B cell (primary cell): Measurements from ENCODE around the gene SOAT2. TPM values are rescaled to one million over a fixed set of nuclear protein-coding genes. Genes with fewer than 3 reads are reported as not detected.

ENCODE experiments used
- ATAC-seq: fragments of 200-7000 bp; cut with Tn5 transposase; one replicate; pipeline ENCODE4 v1.10.0; 2021; ENCODE audit warnings: low read depth, mild to moderate bottlenecking, moderate number of reproducible peaks, moderate library complexity
- CTCF ChIA-PET: fragments of 350-600 bp; sonication (Branson Sonifier 250); formaldehyde crosslinking; loops from one replicate; lab custom pipeline; 2021; ENCODE audit warnings: antibody characterized with exemption, inconsistent platforms; lab: Charles Lee
- POLR2A ChIA-PET: fragments of 350-600 bp; sonication (Branson Sonifier 250); formaldehyde crosslinking; loops from one replicate; lab custom pipeline; 2021; ENCODE audit warnings: antibody characterized with exemption; lab: Charles Lee
- DNase-seq: peaks from one replicate; pipeline ENCODE4 v3.0.0; 2013
- H2AFZ ChIP-seq: 2 replicates; pipeline ENCODE4 v1.6.1; 2012; ENCODE audit warnings: mild to moderate bottlenecking, low read depth, low read length; ENCODE audit not compliant: insufficient read depth, poor library complexity, severe bottlenecking
- H3K27ac ChIP-seq, 2 donors: 1 replicate in 1 of 2; 2 replicates in 1 of 2; pipeline ENCODE4 v1.5.1; 2012 to 2013; ENCODE audit warnings: low read length in 2 of 2, mild to moderate bottlenecking in 2 of 2, moderate library complexity in 1 of 2
- H3K27me3 ChIP-seq, 4 experiments: fragments of 200-600 bp in 1 of 4; sonication (generic) in 1 of 4; replicated peaks in 1 of 4; 1 replicate in 2 of 4; 2 replicates in 2 of 4; pipeline versions ENCODE4 v1.6.1 to v1.7.0; 2013 to 2016; ENCODE audit warnings: low read length in 3 of 4, mild to moderate bottlenecking in 2 of 4, mixed read lengths in 1 of 4, moderate library complexity in 1 of 4; ENCODE audit not compliant: insufficient read depth in 4 of 4, control insufficient read depth in 3 of 4; ENCODE audit errors: control extremely low read depth in 1 of 4
- H3K36me3 ChIP-seq, 2 experiments: replicated peaks in 1 of 2; 1 replicate in 1 of 2; 2 replicates in 1 of 2; pipeline versions ENCODE4 v1.6.1 to v1.7.1; 2013; ENCODE audit warnings: low read length in 1 of 2; ENCODE audit not compliant: insufficient read depth in 2 of 2, control insufficient read depth in 1 of 2; ENCODE audit errors: control extremely low read depth in 1 of 2, extremely low read depth in 1 of 2
- H3K4me1 ChIP-seq, 2 donors: fragments of 200-600 bp in 1 of 2; sonication (generic) in 1 of 2; 1 replicate in 1 of 2; 2 replicates in 1 of 2; pipeline versions ENCODE4 v1.5.1 to v1.6.1; 2013 to 2017; ENCODE audit warnings: low read length in 2 of 2; ENCODE audit not compliant: control insufficient read depth in 2 of 2, insufficient read depth in 2 of 2
- H3K4me2 ChIP-seq: replicated peaks from 2 replicates; pipeline ENCODE3; 2012; ENCODE audit warnings: mild to moderate bottlenecking, low read depth, low read length; ENCODE audit not compliant: poor library complexity, severe bottlenecking
- H3K4me3 ChIP-seq, 5 experiments: fragments of 200-600 bp in 1 of 5; sonication (generic) in 1 of 5; 1 replicate in 3 of 5; 2 replicates in 2 of 5; pipeline versions ENCODE4 v1.5.1 to v1.7.0; 2011 to 2016; ENCODE audit warnings: low read length in 4 of 5, mild to moderate bottlenecking in 4 of 5, low read depth in 2 of 5, control low read depth in 1 of 5, moderate library complexity in 1 of 5; ENCODE audit not compliant: insufficient read depth in 1 of 5; ENCODE audit errors: control extremely low read depth in 1 of 5, extremely low read depth in 1 of 5
- H3K79me2 ChIP-seq: fragments of 200-600 bp; sonication (generic); one replicate; pipeline ENCODE4 v1.6.0; 2016; ENCODE audit warnings: low read length; ENCODE audit not compliant: control insufficient read depth, insufficient read depth
- H3K9ac ChIP-seq: fragments of 200-600 bp; sonication (generic); 2 replicates; pipeline ENCODE4 v1.6.1; 2017; ENCODE audit warnings: mild to moderate bottlenecking, low read length, moderate library complexity
- H3K9me3 ChIP-seq, 3 donors: one replicate each; pipeline versions ENCODE4 v1.6.1 to v1.7.1; 2013; ENCODE audit warnings: low read length in 2 of 3; ENCODE audit not compliant: control insufficient read depth in 2 of 3, insufficient read depth in 1 of 3; ENCODE audit errors: control extremely low read depth in 1 of 3
- H4K20me1 ChIP-seq: 2 replicates; pipeline ENCODE4 v1.6.0; 2012; ENCODE audit warnings: mild to moderate bottlenecking, low read length; ENCODE audit not compliant: insufficient read depth, control insufficient read depth, poor library complexity, severe bottlenecking
- H3K27ac Mint-ChIP-seq: one replicate; pipeline ENCODE4 v1.8.0; 2021; ENCODE audit warnings: mixed read lengths
- H3K27me3 Mint-ChIP-seq: one replicate; pipeline ENCODE4 v1.8.0; 2021; ENCODE audit warnings: mixed read lengths
- H3K4me1 Mint-ChIP-seq: one replicate; pipeline ENCODE4 v1.8.0; 2021; ENCODE audit warnings: mixed read lengths
- H3K4me3 Mint-ChIP-seq: one replicate; pipeline ENCODE4 v1.8.0; 2021; ENCODE audit warnings: mixed read lengths
- H3K9me3 Mint-ChIP-seq: one replicate; pipeline ENCODE4 v1.8.0; 2022; ENCODE audit warnings: mixed read lengths; ENCODE audit not compliant: insufficient read depth
- EZH2 ChIP-seq: IDR thresholded peaks from 2 replicates; pipeline ENCODE4 v1.6.1; 2012; ENCODE audit warnings: borderline replicate concordance, low read depth, mild to moderate bottlenecking, moderate library complexity, low read length; ENCODE audit not compliant: insufficient read depth, poor library complexity, severe bottlenecking
- WGBS: methylation state at CpG from one replicate; pipeline ENCODE4 v1.1.5; 2013; ENCODE audit warnings: missing lambda C conversion rate; ENCODE audit not compliant: insufficient coverage; 5-methylcytosine and 5-hydroxymethylcytosine counted together
- intact Hi-C: fragments of 100-400 bp; cut with micrococcal nuclease; formaldehyde crosslinking; loops from one replicate; pipeline ENCODE4 v1.10.0; 2022
- polyA plus RNA-seq: library from polyadenylated mRNA; depleted of rRNA; stranded (reverse); fragments of >200 nt; gene quantifications from 2 replicates; pipeline ENCODE4 v1.2.3, GENCODE V29; 2012
- total RNA-seq, 2 donors: library from RNA; stranded (reverse); fragments of 120-200 nt in 1 of 2; gene quantifications; 1 replicate in 1 of 2; 2 replicates in 1 of 2; pipeline versions ENCODE4 v1.2.3 to v1.2.4, GENCODE V29; 2013 to 2022
- TF ChIP-seq, protein P1 (sequence below): fragments of 200-600 bp; IDR thresholded peaks from one replicate; pipeline ENCODE4 v1.8.0; 2022; ENCODE audit warnings: antibody characterized with exemption, mild to moderate bottlenecking

Gene SOAT2
- total and polyA plus RNA-seq, 2 donors (not counting 1 experiment from before 2014, with no cell fraction given): 0.31 TPM; not detected in 1

DNA sequence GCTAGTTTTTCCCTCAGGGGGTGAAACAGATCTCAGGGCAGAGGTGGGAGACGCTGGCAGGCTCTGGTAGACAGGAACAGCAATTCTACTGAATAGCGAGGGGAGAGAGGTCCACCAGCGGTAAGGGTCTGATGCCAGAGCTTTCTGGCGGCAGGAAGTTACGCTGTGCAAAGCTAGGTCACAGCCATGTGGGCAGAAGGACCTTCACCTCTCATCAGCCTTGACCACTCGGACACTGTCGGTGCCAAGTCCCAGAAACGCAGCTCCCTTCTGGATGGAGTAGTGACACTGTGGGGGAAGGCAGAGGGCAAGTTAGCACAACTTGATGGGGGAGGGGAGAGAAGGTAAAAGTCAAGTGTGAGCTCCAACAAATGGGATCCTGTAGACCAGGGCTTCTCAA lies 66.9 kb downstream of the SOAT2 start:
- H4K20me1 ChIP-seq: no peaks in the 10 kb centered on the region
- no peak overlapping the region for H2AFZ ChIP-seq
- no peak overlapping the region for H3K4me3 Mint-ChIP-seq
- WGBS: 98% methylated on average over 8 of the region's 8 CpGs
- no peaks in the 10 kb centered on the region for H3K9me3 ChIP-seq
- no peak overlapping the region for H3K4me3 ChIP-seq
- no peaks in the 10 kb centered on the region for H3K4me1 Mint-ChIP-seq
- H3K27me3 ChIP-seq: no peaks in the 10 kb centered on the region
- no peaks in the 10 kb centered on the region for H3K27me3 Mint-ChIP-seq
- ATAC-seq: no peak
- peaks cover 12% of the 10 kb centered on the region for H3K79me2 ChIP-seq
- no peak overlapping the region for H3K27ac Mint-ChIP-seq
- peaks cover 0 to 3% of the 10 kb centered on the region in 2 experiments for H3K36me3 ChIP-seq
- no peaks in the 10 kb centered on the region for H3K4me1 ChIP-seq
- H3K4me2 ChIP-seq: no peak overlapping the region
- ChIA-PET POLR2A (interaction anchor here (0.5 to 0.7 kb wide), 2 partner anchors 42 to 151 kb away, joined by 3 read pairs; partner anchors contain the start of gene AAAS), CTCF (interaction anchor here (1.4 to 1.9 kb wide), 2 partner anchors 11 to 20 kb away, joined by 3 to 5 read pairs; no protein-coding TSS in a partner anchor)
- H3K9ac ChIP-seq: no peak overlapping the region
- DNase-seq: no peak
- no peak for TF ChIP-seq EZH2
- TF ChIP-seq, protein P1, sequence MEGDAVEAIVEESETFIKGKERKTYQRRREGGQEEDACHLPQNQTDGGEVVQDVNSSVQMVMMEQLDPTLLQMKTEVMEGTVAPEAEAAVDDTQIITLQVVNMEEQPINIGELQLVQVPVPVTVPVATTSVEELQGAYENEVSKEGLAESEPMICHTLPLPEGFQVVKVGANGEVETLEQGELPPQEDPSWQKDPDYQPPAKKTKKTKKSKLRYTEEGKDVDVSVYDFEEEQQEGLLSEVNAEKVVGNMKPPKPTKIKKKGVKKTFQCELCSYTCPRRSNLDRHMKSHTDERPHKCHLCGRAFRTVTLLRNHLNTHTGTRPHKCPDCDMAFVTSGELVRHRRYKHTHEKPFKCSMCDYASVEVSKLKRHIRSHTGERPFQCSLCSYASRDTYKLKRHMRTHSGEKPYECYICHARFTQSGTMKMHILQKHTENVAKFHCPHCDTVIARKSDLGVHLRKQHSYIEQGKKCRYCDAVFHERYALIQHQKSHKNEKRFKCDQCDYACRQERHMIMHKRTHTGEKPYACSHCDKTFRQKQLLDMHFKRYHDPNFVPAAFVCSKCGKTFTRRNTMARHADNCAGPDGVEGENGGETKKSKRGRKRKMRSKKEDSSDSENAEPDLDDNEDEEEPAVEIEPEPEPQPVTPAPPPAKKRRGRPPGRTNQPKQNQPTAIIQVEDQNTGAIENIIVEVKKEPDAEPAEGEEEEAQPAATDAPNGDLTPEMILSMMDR: no peak
- no peak overlapping the region for H3K27ac ChIP-seq
- intact Hi-C loops: no loop called here
- H3K9me3 Mint-ChIP-seq: no peaks in the 10 kb centered on the region

DNA sequence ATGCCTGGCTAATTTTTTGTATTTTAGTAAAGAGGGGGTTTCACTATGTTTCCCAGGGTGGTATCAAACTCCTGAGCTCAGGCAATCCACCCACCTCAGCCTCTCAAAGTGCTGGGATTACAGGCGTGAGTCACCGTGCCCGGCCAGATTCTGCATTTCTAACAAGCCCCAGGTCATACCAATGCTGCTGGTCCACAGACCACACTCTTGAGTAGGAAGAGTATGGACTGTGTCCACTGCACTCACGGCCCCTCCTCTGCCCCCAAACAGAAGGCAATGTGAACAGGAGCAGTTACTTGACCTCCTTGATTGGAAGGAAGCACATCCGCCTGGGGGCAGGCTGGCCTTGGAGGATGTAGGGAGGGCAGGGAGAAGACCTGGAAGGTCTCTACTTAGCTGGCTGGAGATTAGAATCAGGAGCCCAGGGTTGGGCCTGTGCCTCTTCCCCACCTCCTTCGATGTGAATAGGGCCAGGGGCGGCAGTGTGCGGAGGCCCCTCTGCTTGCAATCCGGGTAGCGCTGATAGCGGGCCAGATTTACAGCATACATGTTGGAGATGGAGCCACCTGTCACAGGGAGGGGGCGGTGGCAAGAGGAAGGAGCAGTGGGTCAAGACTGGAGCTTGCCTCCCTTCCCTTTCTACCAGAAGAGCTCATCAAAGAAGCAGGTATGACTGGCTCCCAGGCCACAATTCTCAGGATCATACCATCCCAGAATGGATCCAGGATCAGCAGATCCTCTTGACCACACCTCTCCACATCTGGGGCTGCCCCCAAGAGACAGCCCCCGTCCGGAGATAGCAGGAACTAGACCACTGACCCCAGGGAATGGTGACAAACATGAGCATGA lies 67.8 kb downstream of the SOAT2 start:
- WGBS: 92% methylated on average over 4 of the region's 14 CpGs
- Histone ChIP-seq H3K4me2 (no peak overlapping the region), H3K9ac (no peak overlapping the region), H3K27me3 (no peaks in the 10 kb centered on the region), H3K4me1 (no peaks in the 10 kb centered on the region), H3K36me3 (peaks cover 0 to 3% of the 10 kb centered on the region in 2 experiments), H2AFZ (no peak overlapping the region), H4K20me1 (no peaks in the 10 kb centered on the region), H3K79me2 (peaks cover 12% of the 10 kb centered on the region), H3K4me3 (no peak overlapping the region), H3K9me3 (no peaks in the 10 kb centered on the region), H3K27ac (no peak overlapping the region)
- DNase-seq: no peak
- CTCF ChIA-PET: interaction anchor here (1.4 to 2.2 kb wide), 3 partner anchors 12 to 27 kb away, joined by 3 to 7 read pairs (median 5); no protein-coding TSS in a partner anchor
- H3K4me3 Mint-ChIP-seq: no peak overlapping the region
- H3K27ac Mint-ChIP-seq: no peak overlapping the region
- intact Hi-C loops: no loop called here
- TF ChIP-seq EZH2: no peak
- POLR2A ChIA-PET: interaction anchor here (0.6 kb wide), 1 partner anchor 48 kb away, joined by 7 read pairs; no protein-coding TSS in a partner anchor
- no peaks in the 10 kb centered on the region for H3K27me3 Mint-ChIP-seq
- no peaks in the 10 kb centered on the region for H3K9me3 Mint-ChIP-seq
- ATAC-seq: no peak
- no peaks in the 10 kb centered on the region for H3K4me1 Mint-ChIP-seq
